Neural crest cell (in vitro differentiated cells): Measurements from ENCODE around the gene RPS6KA5. TPM values are rescaled to one million over a fixed set of nuclear protein-coding genes. Genes with fewer than 3 reads are reported as not detected.

Experiments
- DNase-seq: peaks from one replicate; pipeline ENCODE4 v3.0.0; 2021; ENCODE audit warnings: low read depth, mixed read lengths, low spot score
- H3K27ac Mint-ChIP-seq: one replicate; pipeline ENCODE4 v1.8.0; 2021; ENCODE audit warnings: mild to moderate bottlenecking, mixed read lengths; ENCODE audit not compliant: unreplicated experiment
- H3K27me3 Mint-ChIP-seq: 2 replicates; pipeline ENCODE4 v1.8.0; 2021; ENCODE audit warnings: low read depth, mild to moderate bottlenecking, mixed read lengths
- H3K36me3 Mint-ChIP-seq: 2 replicates; pipeline ENCODE4 v1.8.0; 2021; ENCODE audit warnings: low read depth, mild to moderate bottlenecking, mixed read lengths
- H3K4me1 Mint-ChIP-seq: 2 replicates; pipeline ENCODE4 v1.8.0; 2021; ENCODE audit warnings: mixed read lengths
- H3K4me3 Mint-ChIP-seq: one replicate; pipeline ENCODE4 v1.8.0; 2021; ENCODE audit warnings: mild to moderate bottlenecking, mixed read lengths
- H3K9me3 Mint-ChIP-seq: 2 replicates; pipeline ENCODE4 v1.8.0; 2021; ENCODE audit warnings: mixed read lengths
- total RNA-seq: library from RNA; stranded (reverse); gene quantifications from 2 replicates; pipeline ENCODE4 v1.2.1, GENCODE V29; 2021
- TF ChIP-seq, protein P1 (sequence below): fragments of 200-600 bp; sonication (generic); conservative IDR thresholded peaks from 2 replicates; pipeline ENCODE4 v1.5.0; 2021; ENCODE audit warnings: antibody characterized with exemption, mild to moderate bottlenecking

The RPS6KA5 gene
- total RNA-seq, 1 donor from 2014 or later: 2.2 TPM

DNA sequence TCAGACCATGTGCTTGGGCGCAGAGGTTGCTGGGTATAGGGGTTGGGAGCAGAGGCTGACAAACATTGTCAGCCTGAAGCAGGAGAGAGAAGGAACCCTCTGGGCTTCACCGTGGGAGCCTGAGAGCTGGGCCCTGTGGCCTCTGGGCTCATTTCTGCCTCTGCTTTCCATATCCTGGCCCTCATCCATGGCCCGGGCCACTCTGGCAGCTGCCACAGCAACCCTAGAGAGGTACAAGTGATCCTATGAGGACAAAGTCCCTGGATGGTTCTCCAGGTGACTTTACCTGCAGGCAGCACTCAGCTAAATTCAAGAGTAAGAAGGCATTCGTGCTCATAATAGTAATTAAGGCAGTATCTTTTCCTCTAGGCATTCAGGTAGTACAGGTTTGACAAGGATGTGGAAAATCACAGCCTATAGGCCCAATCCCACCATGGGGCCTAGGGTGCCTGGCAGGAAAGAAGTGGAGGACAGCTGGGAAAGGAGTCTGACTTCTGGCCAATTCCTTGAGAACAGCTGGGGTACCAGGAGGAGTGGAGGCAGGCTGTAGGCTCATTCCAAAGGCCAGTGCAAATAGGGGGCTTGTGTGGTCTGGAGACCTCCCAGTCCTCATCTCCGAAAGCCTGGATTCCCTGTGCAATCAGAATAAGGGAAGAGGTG, 240.6 kb downstream of the RPS6KA5 start:
- TF ChIP-seq, protein P1, sequence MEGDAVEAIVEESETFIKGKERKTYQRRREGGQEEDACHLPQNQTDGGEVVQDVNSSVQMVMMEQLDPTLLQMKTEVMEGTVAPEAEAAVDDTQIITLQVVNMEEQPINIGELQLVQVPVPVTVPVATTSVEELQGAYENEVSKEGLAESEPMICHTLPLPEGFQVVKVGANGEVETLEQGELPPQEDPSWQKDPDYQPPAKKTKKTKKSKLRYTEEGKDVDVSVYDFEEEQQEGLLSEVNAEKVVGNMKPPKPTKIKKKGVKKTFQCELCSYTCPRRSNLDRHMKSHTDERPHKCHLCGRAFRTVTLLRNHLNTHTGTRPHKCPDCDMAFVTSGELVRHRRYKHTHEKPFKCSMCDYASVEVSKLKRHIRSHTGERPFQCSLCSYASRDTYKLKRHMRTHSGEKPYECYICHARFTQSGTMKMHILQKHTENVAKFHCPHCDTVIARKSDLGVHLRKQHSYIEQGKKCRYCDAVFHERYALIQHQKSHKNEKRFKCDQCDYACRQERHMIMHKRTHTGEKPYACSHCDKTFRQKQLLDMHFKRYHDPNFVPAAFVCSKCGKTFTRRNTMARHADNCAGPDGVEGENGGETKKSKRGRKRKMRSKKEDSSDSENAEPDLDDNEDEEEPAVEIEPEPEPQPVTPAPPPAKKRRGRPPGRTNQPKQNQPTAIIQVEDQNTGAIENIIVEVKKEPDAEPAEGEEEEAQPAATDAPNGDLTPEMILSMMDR: no peak
- no peak overlapping the region for H3K27ac Mint-ChIP-seq
- H3K4me1 Mint-ChIP-seq: peaks cover 12% of the 10 kb centered on the region
- no peaks in the 10 kb centered on the region for H3K27me3 Mint-ChIP-seq
- H3K9me3 Mint-ChIP-seq: peaks cover 6% of the 10 kb centered on the region
- no peak for DNase-seq
- H3K36me3 Mint-ChIP-seq: peaks cover 10% of the 10 kb centered on the region
- peak overlapping the region; percentile 34 for H3K4me3 Mint-ChIP-seq

DNA sequence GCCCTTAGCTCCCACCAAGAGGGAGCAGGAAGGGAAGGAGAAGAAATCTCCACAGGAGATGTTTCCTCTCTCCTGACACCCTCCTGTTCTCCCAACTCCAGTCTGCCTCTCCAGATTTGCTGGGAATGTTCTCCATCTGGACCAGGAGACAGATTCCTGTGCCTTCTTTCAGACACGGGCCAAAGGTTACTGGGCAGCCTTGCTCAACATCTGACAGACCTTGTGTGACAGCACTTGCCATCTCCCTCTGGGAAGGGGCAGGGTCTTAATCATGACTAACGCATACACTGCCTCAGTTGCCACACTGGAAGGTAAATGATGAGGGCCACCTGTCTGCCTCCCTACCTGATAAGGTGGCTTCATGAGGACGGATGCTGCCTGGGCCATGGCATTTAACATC, 241.7 kb downstream of the RPS6KA5 start:
- Mint-ChIP-seq H3K27me3 (no peaks in the 10 kb centered on the region), H3K4me3 (no peak overlapping the region), H3K9me3 (peaks cover under 1% of the 10 kb centered on the region), H3K36me3 (peaks cover 4% of the 10 kb centered on the region), H3K4me1 (peaks cover 21% of the 10 kb centered on the region), H3K27ac (no peak overlapping the region)
- no peak for DNase-seq
- TF ChIP-seq, protein P1: no peak

DNA sequence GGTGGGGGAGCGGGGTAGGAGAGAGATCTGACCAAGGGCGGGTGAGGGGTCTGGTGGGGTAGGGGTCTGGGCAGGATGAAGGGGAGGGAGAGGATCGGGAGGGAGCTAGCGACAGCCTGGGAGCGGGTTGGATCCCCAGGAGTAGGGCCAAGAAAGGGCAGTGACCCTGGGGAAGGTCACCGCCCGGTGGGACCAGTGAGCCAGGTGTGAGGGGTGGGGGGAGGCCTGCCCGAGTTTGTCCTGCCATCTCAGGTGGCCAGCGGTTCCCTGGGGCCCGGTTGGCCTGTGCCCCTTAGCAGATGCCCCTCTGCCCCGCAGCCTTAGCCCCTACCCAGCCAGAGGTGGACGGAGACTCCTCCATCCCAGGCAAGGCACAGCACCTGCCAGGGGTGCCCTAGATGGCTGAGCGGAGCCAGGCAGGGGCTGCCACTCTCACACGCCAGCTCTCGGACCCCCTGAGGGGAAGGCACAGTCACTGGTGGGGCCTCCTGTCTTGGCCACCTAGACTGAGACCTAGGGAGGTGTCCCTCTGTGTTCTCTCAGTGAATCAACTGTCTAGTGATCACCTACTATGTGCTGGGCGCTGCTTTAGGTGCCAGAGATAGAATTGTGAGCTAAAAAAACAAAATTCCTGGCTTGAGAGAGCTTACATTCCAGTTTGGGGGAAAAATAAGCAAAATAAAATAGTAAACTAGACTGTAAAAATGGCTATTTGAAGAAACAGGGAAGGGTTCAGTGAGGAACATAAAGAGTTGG, 243.6 kb downstream of the RPS6KA5 start:
- H3K27ac Mint-ChIP-seq: no peak overlapping the region
- no peaks in the 10 kb centered on the region for H3K27me3 Mint-ChIP-seq
- H3K4me3 Mint-ChIP-seq: peak overlapping the region; percentile 77
- DNase-seq: no peak
- TF ChIP-seq, protein P1: peak; percentile 10
- H3K9me3 Mint-ChIP-seq: no peaks in the 10 kb centered on the region
- no peaks in the 10 kb centered on the region for H3K36me3 Mint-ChIP-seq
- H3K4me1 Mint-ChIP-seq: peaks cover 30% of the 10 kb centered on the region

DNA sequence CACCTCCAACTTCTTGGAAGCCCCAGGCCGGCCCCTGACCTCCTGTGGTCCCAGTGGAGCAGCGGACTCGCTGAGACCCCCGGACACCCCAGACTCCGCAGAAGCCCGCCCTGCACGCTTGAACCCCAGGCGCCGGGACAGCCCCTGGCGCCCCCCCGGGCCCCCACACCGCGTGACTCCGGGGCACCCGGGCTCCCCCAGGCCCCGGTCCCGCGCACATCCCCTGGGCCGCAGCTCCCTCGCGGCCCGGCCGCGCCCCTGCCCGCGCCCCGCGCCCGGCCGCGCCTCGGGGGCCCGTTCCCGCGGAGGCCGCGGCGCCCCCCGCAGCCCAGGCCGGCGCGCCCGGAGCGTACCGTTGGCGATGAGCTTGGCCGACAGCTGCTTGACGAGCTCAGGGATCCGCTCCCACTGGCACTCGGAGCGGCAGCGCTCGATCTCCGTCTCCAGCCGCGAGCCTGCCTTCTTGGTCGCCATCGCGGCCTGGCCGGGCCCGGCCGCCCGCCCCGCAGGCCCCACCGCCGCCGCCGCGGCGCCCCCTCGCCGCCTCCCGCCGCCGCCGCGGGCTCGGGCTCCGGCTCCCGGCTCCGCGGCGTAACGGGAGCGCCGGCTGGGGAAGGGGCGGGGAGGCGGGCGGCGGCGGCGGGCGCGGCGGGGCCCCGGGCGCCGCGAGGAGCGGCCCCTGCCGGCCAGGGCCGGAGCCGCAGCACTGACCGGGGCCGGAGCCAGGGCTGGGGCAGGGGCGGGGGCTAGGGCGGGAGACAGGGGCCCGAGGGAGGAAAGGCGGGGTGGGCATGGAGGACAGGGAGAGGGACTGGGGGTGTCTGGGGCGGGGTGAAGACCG, 244.4 kb downstream of the RPS6KA5 start, which contains the start of gene TTC7B:
TSS of gene TTC7B (minus strand) at position 609 of the 841 bp plus-strand sequence. CDS start at position 474, 135 bp downstream.
- Mint-ChIP-seq H3K27ac (peak within 1 kb of the TSS; percentile 92), H3K27me3 (no peaks in the 10 kb centered on the region), H3K4me3 (peak within 1 kb of the TSS; percentile 92), H3K9me3 (no peaks in the 10 kb centered on the region), H3K4me1 (peaks cover 30% of the 10 kb centered on the region), H3K36me3 (no peaks in the 10 kb centered on the region)
- TF ChIP-seq, protein P1: peak; percentile 37
- DNase-seq: peak; percentile 42

DNA sequence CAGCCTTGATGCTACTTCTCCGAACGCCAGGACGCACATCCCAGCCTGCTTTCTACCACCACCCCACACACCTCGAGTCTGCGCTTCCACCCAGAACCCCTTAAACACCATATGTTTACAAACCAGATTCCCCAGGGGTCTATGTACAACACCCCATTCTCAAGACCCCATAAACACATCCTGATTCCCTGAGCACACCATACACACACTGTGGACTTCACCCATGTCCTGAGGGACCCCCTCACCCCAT, 244.9 kb downstream of the RPS6KA5 start:
- H3K36me3 Mint-ChIP-seq: no peaks in the 10 kb centered on the region
- no peak for DNase-seq
- H3K4me1 Mint-ChIP-seq: peaks cover 30% of the 10 kb centered on the region
- H3K9me3 Mint-ChIP-seq: no peaks in the 10 kb centered on the region
- H3K27ac Mint-ChIP-seq: peak overlapping the region; percentile 92
- TF ChIP-seq, protein P1: no peak
- no peaks in the 10 kb centered on the region for H3K27me3 Mint-ChIP-seq
- H3K4me3 Mint-ChIP-seq: peak overlapping the region; percentile 92
